ENCODE results near the gene SMIM30.

Gene SMIM30

DNA sequence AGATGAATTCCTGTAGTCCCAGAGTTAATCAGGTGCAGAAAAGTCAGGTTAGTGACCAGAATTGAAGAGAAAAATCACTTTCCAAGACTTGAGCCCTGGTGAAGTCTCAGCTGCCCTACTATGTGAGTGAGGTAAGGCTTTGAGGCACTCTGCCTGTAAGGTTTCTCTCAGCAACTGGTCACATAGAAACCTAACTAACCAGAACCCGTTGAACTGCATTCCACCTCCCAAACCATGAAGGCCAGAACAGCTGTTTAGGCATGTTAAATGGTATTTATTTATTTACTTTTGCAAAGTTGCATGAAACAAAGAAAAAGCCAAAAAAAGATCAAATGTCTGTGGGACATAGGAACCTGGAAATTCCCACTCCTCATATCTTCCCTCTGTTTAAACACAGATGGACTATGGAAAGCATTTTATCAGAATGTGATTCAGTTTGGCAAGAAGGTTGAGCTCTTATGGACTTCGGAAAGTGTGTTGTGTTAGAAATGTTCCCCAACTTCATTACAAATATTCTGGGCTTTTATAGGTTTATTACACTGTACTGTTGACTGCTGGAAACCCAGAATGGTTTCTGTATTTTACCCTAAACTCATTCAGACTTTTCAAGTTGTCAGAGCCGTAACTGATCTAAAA is 19.0 kb downstream of the SMIM30 start:
- no peak for DNase-seq

DNA sequence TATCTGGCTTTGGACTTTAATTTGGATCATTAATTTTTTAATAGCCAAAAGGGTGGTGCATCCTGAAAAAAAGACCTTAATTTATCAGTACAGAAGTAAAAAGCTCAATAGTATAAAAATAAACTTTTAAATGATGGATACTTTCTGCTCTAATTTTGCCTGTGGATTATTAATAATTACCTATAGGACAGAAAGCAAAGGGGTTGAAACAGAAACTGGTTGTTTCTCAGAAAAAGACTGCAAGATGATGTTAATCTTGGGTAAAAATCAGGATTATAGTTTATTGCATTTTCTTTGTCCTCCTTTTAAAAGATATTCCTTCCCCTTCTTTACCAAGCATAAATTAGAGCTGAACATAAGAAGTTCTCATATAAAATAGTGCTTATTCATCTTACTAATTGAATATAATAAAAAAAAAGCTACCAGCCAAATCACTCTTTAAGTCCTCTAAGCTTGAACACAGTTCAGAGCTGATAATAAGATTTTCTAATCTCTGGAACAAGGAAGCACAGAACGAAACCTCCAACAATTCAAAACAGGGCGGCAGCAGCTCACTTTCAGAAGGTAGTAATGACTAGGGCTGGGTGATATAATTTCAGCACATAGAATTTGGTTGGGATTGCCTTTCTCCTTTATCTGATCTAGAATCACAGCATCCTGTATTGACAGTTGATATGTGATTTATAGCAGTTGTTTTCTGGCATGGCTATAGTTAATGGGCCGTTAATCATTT is 23.7 kb downstream of the SMIM30 start:
- DNase-seq: no peak

DNA sequence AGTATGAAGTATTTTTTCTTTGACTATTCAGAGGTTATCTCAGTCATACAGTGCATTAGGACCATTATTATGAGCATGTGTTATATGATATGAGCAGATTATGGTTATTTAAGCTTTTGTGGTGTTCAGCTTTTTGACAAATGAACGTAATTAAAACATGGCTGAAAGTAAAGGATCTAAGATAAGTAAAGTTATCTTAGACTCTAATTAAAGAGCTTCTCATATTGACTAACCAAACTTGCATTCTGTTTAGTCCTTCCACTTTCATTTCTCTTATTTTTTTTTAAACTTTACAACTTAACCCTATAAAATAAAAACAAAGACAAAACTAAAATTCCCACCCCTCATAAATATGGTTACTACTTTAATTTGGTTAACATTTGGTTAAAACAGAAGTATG is 24.8 kb downstream of the SMIM30 start:
- no peak for DNase-seq

DNA sequence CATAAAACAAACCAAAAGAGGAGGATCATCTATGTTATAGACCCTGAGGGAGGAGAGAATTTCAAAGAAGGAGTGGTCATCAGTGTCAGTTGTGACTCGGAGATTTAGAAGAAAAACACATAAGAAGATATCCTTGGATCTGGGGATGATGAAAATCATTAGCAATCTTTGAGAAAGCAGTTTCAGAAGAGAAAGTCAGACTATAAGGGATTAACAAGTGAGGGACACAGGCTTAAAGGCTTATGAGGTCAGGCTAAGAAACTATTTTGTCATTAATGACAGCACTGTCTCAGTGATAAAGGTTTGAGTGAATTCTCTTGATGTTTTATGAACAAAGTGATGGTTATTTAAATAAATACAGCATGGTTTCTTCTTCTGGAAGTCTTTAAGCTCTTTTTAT is 25.6 kb downstream of the SMIM30 start:
- no peak for DNase-seq

DNA sequence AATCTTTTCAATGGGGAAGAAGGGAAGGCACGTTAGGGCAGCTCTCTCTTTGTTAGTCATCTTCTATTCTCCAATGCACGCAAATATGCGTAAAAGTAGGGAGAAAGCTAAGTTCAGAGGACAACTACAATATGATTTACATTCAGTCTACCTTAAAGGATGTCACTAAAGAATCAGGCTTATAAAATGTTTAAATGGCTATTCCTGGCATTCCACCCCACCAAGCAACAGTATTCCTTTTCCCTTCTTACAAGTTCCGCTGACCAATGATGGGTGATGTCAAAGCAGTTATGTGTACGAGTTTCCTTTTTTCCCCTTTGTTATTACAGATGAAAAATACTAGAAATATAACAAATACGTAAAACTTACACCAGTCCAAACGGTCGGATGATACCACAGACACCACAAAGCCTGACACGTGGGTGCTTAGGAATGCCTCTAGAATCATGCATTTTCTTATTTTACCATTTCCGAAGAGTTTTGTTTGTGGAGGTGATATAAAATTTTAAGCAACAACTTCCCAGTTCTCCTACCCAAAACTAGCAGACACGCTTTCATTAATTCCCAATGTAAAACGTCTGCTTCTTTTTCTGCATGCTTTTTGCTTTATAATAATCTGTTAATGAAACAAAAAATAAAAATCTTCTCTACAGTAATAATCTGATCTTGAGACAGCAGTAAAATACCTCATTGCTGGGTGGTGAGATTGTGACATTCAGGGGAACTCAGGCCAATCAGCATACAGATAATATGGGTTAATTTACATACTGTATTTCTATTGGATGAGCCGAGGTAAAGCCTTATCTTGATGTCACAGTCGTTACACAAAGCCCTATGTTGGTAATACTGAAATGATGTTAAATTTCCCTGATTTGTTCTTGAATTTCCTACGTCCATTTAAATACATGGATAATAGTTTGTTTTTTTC is 31.0 kb downstream of the SMIM30 start:
- DNase-seq: no peak

DNA sequence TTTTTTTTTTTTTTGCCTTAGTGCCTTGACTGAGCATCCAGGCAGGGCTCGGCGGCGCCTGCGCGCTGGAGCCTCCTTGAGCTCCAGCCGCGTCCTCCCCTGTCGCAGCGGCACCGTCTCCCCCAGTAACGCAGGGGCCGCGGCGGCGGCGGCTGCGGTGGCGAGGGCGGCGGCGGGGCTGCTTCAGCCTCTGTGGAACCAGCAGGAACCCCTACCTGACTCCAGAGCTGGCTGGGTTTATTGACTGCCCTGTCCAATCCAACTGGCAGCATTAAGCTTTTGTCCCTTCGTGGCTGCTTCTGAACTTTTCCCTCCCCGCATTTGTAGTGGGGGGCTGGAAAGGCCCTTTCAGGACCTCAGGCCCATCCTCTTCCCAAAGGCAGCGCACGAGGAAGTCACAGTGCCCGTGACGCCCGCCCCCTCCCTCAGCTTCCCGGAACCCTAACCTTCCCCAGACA is 31.9 kb downstream of the SMIM30 start, which contains the start of gene GPR85:
GPR85 (minus strand) TSS at position 397 of the 458 bp plus-strand sequence. CDS start 2,106 bp downstream, outside the sequence.
- DNase-seq: no peak

DNA sequence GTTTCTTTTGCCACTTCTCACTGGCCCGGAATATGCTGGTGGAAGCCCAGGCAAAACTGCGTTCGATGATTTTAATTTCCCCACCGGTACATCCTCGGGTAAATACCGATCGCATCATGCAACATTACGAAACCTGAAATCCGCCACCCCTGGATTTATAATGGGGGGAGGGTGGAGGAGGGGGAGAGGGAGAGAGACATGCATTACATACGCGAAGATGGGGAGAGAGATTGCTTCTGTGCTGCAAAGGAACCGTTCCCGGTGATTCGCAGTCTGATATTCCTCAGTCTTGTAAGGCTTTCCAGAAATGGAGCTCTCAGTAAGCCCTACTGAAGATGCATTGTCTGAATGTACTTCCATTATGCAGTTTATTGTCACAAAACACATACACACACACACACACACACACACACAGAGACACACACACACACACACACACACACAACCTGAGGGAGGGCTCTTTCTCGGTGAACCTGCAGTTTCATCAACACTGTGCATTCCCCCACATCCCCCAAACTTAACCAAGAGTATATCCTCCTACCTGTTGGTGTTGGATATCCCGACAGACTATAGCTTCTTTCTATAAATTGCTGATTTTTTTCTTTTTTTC is 32.5 kb downstream of the SMIM30 start:
- DNase-seq: no peak

DNA sequence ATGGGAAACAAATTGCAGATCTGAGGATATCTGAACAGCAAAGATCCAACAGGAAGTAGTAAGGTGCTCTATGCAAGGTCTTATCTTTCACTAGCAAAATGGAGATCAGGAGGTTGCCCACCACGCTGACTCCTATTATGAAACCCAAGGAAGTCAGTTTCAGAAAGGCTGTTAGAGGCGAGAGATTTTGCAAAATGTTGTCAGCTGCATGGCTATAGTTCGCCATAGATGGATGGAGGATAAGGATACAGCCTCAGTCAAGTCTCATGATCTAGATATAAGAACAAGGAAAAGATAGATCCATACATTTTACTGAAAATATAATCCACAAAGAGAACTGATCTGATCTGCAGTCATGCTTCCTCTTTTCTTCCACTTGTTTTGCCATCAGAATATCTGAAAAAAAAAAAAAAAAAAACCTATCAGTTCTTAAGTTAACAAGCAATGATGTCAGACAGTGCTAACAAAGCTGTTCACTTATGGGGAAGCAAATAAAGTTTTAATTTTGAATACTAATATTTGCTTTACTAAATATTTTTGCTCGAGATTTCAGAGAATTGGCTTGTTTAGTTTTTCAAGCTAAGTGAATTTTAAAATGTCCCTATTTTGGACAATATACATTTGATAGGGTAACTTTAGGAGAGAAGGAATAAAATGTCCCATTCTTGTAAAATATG is 33.7 kb downstream of the SMIM30 start:
- DNase-seq: no peak

DNA sequence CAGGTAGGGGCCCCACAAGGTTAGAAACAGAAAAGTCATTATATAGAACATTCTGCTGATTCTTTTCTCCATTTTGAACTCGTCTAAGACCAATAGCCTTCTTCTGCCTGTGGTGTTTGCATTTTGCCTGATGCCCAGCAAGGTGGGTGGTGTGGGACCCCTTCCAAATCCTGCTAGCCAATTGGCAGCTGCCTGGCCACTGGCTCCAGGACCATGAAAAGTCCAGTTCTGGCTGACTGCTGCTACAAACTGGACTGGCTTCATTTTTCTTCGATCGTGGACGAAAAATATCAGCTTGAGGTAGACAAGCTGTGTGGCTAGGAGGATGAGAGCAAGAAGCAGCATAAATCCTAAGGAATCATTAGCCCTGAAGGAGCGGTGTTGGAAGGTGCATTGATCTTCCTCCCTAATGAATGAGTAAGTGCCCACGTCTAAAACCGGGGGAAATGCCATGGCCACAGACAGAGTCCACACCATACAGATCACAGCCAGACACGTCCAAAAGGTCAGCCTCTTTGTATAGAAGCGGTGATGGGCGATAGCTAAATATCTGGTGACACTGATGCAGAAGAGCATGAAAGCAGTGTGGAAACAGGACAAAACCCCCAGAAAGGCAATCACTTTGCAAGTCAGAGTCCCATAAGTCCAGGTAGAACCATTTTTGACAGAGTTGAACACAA is 34.4 kb downstream of the SMIM30 start:
- DNase-seq: no peak

DNA sequence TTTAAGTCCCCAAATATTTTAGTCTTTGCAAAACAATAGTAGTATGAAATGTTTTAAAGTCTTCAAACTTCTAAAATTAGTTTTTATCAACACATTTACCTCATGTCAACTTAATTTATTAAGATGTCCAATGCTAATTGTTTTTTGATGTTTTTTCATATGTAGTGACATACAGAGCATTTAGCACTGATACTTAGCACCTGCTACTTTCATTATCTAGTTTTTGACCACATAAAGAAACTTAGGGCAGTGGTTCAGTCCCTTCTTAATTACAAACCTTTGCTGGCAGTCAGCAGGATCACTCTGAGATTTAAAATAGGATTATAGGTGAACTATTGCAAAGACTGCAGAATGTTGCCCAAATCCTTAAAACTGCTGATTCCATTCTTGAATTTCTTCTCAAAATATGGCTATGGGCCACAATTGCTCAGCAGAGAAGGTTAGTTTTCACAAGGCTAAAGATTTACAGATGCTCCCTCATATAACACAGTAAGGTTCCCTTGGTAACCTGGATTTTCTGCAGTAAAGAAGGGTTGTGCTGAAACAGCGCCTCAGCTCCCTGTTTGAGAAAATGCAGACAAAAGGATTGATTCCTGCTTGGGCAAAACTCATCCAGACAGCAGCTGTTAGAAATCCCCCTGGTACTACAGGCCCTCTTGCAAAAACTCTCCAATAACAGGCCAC is 35.1 kb downstream of the SMIM30 start:
- DNase-seq: no peak

DNA sequence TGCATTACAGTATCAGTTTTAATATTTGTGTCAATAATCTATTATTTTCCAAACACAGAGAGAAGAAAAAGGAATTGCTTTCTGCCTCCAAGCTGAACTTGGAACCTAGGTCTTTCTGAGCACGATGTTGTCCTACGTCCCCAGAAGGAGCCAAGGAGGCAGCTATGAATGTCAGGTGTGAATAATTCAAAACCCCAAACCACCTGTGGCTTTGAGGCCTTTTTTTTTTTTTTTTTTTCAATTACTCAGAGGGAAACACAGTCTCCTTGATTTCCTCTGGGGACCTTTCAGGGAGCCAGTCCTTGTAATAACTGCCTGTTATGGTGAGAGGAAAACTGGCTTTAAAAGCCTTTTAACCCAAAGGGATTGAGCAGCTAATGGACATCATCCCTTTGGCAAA is 40.0 kb downstream of the SMIM30 start:
- no peak for DNase-seq

DNA sequence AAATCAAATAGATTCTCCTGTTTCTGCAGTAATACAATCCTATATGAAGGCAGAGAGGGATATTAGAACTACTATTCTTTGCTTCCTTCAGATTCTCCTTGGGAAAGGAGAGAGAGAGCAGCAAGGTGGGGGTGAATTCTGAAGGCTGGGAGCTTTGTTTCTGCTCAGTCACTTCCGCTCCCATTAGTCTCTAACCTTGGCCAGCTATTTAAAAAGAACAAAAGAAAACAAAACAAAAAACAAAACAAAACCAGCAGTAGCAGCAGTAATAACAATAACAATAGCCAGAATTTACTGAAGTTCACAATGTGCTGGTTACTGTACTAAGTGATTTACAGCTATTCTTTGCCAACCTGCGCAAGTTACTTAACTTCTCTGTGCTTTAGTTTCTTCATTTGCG is 41.7 kb downstream of the SMIM30 start:
- no peak for DNase-seq

DNA sequence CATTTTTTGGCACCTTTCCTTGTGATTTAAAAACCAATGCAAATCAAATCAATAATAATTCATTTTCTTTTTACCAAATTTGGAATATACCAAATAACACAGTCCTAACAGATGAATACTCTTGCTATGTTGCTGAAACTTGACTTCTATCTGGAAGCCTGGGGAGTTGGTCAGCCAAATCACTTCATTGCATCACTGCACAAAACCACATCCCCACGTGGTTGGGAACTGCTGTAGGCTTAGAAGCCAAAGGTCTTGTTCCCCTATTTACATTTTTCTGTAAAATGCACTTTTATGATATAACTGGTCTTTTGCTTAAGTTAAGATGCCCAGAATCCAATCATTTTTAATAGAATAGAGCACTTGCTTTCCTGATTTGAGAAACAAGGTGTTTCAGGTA is 46.9 kb downstream of the SMIM30 start:
- DNase-seq: no peak
